GM23338 (cell line): Measurements from ENCODE around the gene ASPM. TPM values are rescaled to one million over a fixed set of nuclear protein-coding genes. Genes with fewer than 3 reads are reported as not detected.

Experiments
- ATAC-seq: fragments of 200-7000 bp; cut with Tn5 transposase; 3 replicates; pipeline ENCODE4 v1.9.1; 2020
- DNase-seq: peaks from one replicate; pipeline ENCODE4 v3.0.0-alpha.2; 2015; ENCODE audit warnings: low spot score
- H2AFZ ChIP-seq: fragments of 200-600 bp; sonication (generic); 2 replicates; pipeline ENCODE4 v1.8.0; 2016; ENCODE audit warnings: antibody characterized with exemption, mild to moderate bottlenecking, moderate library complexity
- H3F3A ChIP-seq: fragments of 200-600 bp; sonication (generic); replicated peaks from 2 replicates; pipeline ENCODE4 v1.8.0; 2017; ENCODE audit warnings: antibody characterized with exemption, mixed run types, low read depth
- H3K27ac ChIP-seq: fragments of 200-600 bp; sonication (generic); 2 replicates; pipeline ENCODE4 v1.6.1; 2016; ENCODE audit warnings: low read depth
- H3K27me3 ChIP-seq: fragments of 200-600 bp; sonication (generic); 2 replicates; pipeline ENCODE4 v1.8.0; 2016; ENCODE audit warnings: mild to moderate bottlenecking, mixed run types, moderate library complexity; ENCODE audit not compliant: insufficient read depth
- H3K36me3 ChIP-seq: fragments of 200-600 bp; sonication (generic); 2 replicates; pipeline ENCODE4 v1.8.0; 2016; ENCODE audit warnings: mild to moderate bottlenecking; ENCODE audit not compliant: insufficient read depth
- H3K4me1 ChIP-seq: fragments of 200-600 bp; sonication (generic); 2 replicates; pipeline ENCODE4 v1.8.0; 2016; ENCODE audit warnings: mild to moderate bottlenecking, moderate library complexity; ENCODE audit not compliant: insufficient read depth
- H3K4me2 ChIP-seq: fragments of 200-600 bp; sonication (generic); 2 replicates; pipeline ENCODE4 v1.7.1; 2017; ENCODE audit warnings: mixed run types
- H3K4me3 ChIP-seq: fragments of 200-600 bp; sonication (generic); 2 replicates; pipeline ENCODE4 v1.6.1; 2016; ENCODE audit warnings: mixed run types
- H3K79me2 ChIP-seq: fragments of 200-600 bp; sonication (generic); replicated peaks from 2 replicates; pipeline ENCODE4 v1.8.0; 2017; ENCODE audit warnings: mild to moderate bottlenecking; ENCODE audit not compliant: insufficient read depth
- H3K9me2 ChIP-seq: fragments of 200-600 bp; sonication (generic); 2 replicates; pipeline ENCODE4 v1.8.0; 2017; ENCODE audit not compliant: insufficient read depth
- H4K20me1 ChIP-seq: fragments of 200-600 bp; sonication (generic); replicated peaks from 2 replicates; pipeline ENCODE4 v1.8.0; 2017; ENCODE audit warnings: mild to moderate bottlenecking; ENCODE audit not compliant: insufficient read depth
- H3K27ac Mint-ChIP-seq: 2 replicates; pipeline ENCODE4 v1.8.0; 2020; ENCODE audit warnings: inconsistent platforms, mild to moderate bottlenecking, moderate library complexity, mixed read lengths
- H3K27me3 Mint-ChIP-seq: 3 replicates; pipeline ENCODE4 v1.8.0; 2022; ENCODE audit warnings: low read depth, mild to moderate bottlenecking, moderate library complexity, mixed read lengths, inconsistent platforms; ENCODE audit not compliant: insufficient read depth, poor library complexity
- H3K36me3 Mint-ChIP-seq: 3 replicates; pipeline ENCODE4 v1.8.0; 2021; ENCODE audit warnings: low read depth, mild to moderate bottlenecking, inconsistent platforms, moderate library complexity, mixed read lengths
- H3K4me1 Mint-ChIP-seq: 3 replicates; pipeline ENCODE4 v1.8.0; 2020; ENCODE audit warnings: mild to moderate bottlenecking, inconsistent platforms, mixed read lengths
- H3K4me3 Mint-ChIP-seq: 3 replicates; pipeline ENCODE4 v1.8.0; 2021; ENCODE audit warnings: moderate library complexity, mild to moderate bottlenecking, inconsistent platforms, mixed read lengths
- H3K9me3 Mint-ChIP-seq: 3 replicates; pipeline ENCODE4 v1.8.0; 2020; ENCODE audit warnings: moderate library complexity, mild to moderate bottlenecking, inconsistent platforms, mixed read lengths
- CREB1 ChIP-seq: fragments of 250-450 bp; sonication (Bioruptor Pico); IDR thresholded peaks from 2 replicates; pipeline ENCODE4 v1.5.0; 2020; ENCODE audit warnings: low read depth, mild to moderate bottlenecking, moderate library complexity
- EZH2 ChIP-seq: fragments of 200-600 bp; sonication (generic); IDR thresholded peaks from one replicate; pipeline ENCODE4 v1.8.0; 2017; ENCODE audit warnings: antibody characterized with exemption, mild to moderate bottlenecking, low read depth; ENCODE audit not compliant: unreplicated experiment
- EZH2phosphoT487 ChIP-seq: fragments of 200-600 bp; sonication (generic); IDR thresholded peaks from one replicate; pipeline ENCODE4 v1.8.1; 2018; ENCODE audit warnings: antibody characterized with exemption; ENCODE audit not compliant: unreplicated experiment
- JUNB ChIP-seq: IDR thresholded peaks from one replicate; pipeline ENCODE4 v1.6.1; 2016; ENCODE audit warnings: antibody characterized with exemption; ENCODE audit not compliant: unreplicated experiment
- NANOG ChIP-seq: IDR thresholded peaks from 2 replicates; pipeline ENCODE4 v1.6.1; 2016; ENCODE audit warnings: antibody characterized with exemption, borderline replicate concordance
- POLR2AphosphoS5 ChIP-seq: IDR thresholded peaks from 2 replicates; pipeline ENCODE4 v1.6.1; 2016; ENCODE audit warnings: antibody characterized with exemption, low read depth
- STAT1 ChIP-seq: IDR thresholded peaks from one replicate; pipeline ENCODE4 v1.6.1; 2016; ENCODE audit warnings: antibody characterized with exemption; ENCODE audit not compliant: unreplicated experiment
- ZNF114 ChIP-seq: fragments of 250-450 bp; sonication (Bioruptor Pico); IDR thresholded peaks from 2 replicates; pipeline ENCODE4 v1.5.0; 2020; ENCODE audit warnings: mild to moderate bottlenecking, moderate library complexity
- ZNF331 ChIP-seq: fragments of 250-450 bp; sonication (Bioruptor Pico); IDR thresholded peaks from 2 replicates; pipeline ENCODE4 v1.5.0; 2020; ENCODE audit warnings: low read depth, mild to moderate bottlenecking, moderate library complexity
- polyA plus RNA-seq: library from polyadenylated mRNA; unstranded; fragments of >200 nt; fragmentation: Nextera tagmentation; extraction: Ambion mirVana; gene quantifications from 2 replicates; pipeline ENCODE4 v1.2.1, GENCODE V29; 2016
- total RNA-seq: library from RNA; depleted of rRNA; stranded (reverse); fragments of >200 nt; shearing (Covaris generic); gene quantifications from 2 replicates; pipeline ENCODE4 v1.2.3, GENCODE V29; 2014
- TF ChIP-seq, protein P1 (sequence below): IDR thresholded peaks from 2 replicates; pipeline ENCODE4 v1.6.1; 2016; ENCODE audit warnings: antibody characterized with exemption
- TF ChIP-seq, protein P2 (sequence below): IDR thresholded peaks from one replicate; pipeline ENCODE4 v1.6.1; 2018; ENCODE audit warnings: antibody characterized with exemption; ENCODE audit not compliant: unreplicated experiment
- TF ChIP-seq, protein P3 (sequence below), 2 experiments: fragments of 200-600 bp in 1 of 2; sonication (generic) in 1 of 2; conservative IDR thresholded peaks; 2 replicates each; pipeline versions ENCODE4 v1.5.1 to v1.6.1; 2016 to 2017; ENCODE audit warnings: antibody characterized with exemption in 2 of 2, low read depth in 2 of 2, mild to moderate bottlenecking in 2 of 2, moderate library complexity in 1 of 2
- TF ChIP-seq, protein P4 (sequence below): fragments of 250-450 bp; sonication (Bioruptor Pico); IDR thresholded peaks from 2 replicates; pipeline ENCODE4 v1.5.0; 2020; ENCODE audit warnings: mild to moderate bottlenecking, moderate library complexity

The ASPM gene
- total and polyA plus RNA-seq, 2 experiments from 2014 or later: 36.8 to 64.9 TPM

DNA sequence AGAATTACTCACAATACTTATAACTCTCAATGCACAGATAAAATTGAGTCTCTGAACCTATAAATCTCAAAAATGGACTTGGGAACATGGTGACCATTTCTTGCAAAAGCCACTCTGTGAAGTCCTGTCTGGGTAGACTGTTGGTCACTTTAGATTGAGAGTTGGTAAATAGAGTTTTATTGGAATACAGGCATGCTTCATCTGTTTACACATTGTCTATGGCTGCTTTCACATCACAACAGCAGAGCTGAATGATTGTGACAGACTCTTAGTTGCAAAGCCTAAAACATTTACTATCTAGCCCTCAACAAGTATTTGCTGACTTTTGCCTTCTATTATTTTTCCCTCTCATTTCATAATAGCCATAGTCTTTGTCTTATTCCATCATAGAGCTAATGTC, 24.1 kb upstream of the ASPM start:
- Histone ChIP-seq H3K27me3 (no peaks in the 10 kb centered on the region), H3K9me2 (no peaks in the 10 kb centered on the region), H3K27ac (no peak overlapping the region), H4K20me1 (no peaks in the 10 kb centered on the region; the same call in 1 of the 2 replicates), H3K4me1 (no peaks in the 10 kb centered on the region), H3K79me2 (no peaks in the 10 kb centered on the region), H3F3A (no peaks in the 10 kb centered on the region), H2AFZ (no peak overlapping the region), H3K4me2 (no peak overlapping the region), H3K4me3 (no peak overlapping the region), H3K36me3 (no peaks in the 10 kb centered on the region)
- H3K4me1 Mint-ChIP-seq: no peaks in the 10 kb centered on the region
- peaks cover 8% of the 10 kb centered on the region; the same call in 2 of the 3 replicates for H3K36me3 Mint-ChIP-seq
- H3K27ac Mint-ChIP-seq: no peak overlapping the region
- no peaks in the 10 kb centered on the region for H3K27me3 Mint-ChIP-seq
- H3K4me3 Mint-ChIP-seq: no peak overlapping the region
- no peaks in the 10 kb centered on the region for H3K9me3 Mint-ChIP-seq
- DNase-seq: no peak
- TF ChIP-seq POLR2AphosphoS5 (no peak), ZNF114 (CRISPR knock-in tag) (no peak), NANOG (no peak), JUNB (no peak), EZH2phosphoT487 (no peak), EZH2 (no peak), ZNF331 (CRISPR knock-in tag) (no peak), CREB1 (CRISPR knock-in tag) (no peak), STAT1 (no peak)
- TF ChIP-seq, protein P1, sequence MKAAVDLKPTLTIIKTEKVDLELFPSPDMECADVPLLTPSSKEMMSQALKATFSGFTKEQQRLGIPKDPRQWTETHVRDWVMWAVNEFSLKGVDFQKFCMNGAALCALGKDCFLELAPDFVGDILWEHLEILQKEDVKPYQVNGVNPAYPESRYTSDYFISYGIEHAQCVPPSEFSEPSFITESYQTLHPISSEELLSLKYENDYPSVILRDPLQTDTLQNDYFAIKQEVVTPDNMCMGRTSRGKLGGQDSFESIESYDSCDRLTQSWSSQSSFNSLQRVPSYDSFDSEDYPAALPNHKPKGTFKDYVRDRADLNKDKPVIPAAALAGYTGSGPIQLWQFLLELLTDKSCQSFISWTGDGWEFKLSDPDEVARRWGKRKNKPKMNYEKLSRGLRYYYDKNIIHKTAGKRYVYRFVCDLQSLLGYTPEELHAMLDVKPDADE: no peak
- TF ChIP-seq, protein P2, sequence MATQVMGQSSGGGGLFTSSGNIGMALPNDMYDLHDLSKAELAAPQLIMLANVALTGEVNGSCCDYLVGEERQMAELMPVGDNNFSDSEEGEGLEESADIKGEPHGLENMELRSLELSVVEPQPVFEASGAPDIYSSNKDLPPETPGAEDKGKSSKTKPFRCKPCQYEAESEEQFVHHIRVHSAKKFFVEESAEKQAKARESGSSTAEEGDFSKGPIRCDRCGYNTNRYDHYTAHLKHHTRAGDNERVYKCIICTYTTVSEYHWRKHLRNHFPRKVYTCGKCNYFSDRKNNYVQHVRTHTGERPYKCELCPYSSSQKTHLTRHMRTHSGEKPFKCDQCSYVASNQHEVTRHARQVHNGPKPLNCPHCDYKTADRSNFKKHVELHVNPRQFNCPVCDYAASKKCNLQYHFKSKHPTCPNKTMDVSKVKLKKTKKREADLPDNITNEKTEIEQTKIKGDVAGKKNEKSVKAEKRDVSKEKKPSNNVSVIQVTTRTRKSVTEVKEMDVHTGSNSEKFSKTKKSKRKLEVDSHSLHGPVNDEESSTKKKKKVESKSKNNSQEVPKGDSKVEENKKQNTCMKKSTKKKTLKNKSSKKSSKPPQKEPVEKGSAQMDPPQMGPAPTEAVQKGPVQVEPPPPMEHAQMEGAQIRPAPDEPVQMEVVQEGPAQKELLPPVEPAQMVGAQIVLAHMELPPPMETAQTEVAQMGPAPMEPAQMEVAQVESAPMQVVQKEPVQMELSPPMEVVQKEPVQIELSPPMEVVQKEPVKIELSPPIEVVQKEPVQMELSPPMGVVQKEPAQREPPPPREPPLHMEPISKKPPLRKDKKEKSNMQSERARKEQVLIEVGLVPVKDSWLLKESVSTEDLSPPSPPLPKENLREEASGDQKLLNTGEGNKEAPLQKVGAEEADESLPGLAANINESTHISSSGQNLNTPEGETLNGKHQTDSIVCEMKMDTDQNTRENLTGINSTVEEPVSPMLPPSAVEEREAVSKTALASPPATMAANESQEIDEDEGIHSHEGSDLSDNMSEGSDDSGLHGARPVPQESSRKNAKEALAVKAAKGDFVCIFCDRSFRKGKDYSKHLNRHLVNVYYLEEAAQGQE: no peak
- TF ChIP-seq, protein P3, sequence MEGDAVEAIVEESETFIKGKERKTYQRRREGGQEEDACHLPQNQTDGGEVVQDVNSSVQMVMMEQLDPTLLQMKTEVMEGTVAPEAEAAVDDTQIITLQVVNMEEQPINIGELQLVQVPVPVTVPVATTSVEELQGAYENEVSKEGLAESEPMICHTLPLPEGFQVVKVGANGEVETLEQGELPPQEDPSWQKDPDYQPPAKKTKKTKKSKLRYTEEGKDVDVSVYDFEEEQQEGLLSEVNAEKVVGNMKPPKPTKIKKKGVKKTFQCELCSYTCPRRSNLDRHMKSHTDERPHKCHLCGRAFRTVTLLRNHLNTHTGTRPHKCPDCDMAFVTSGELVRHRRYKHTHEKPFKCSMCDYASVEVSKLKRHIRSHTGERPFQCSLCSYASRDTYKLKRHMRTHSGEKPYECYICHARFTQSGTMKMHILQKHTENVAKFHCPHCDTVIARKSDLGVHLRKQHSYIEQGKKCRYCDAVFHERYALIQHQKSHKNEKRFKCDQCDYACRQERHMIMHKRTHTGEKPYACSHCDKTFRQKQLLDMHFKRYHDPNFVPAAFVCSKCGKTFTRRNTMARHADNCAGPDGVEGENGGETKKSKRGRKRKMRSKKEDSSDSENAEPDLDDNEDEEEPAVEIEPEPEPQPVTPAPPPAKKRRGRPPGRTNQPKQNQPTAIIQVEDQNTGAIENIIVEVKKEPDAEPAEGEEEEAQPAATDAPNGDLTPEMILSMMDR (conservative IDR thresholded peaks at IDR 0.05; ENCODE audit: low read depth in 2 of 2): no peak
- TF ChIP-seq, protein P4, sequence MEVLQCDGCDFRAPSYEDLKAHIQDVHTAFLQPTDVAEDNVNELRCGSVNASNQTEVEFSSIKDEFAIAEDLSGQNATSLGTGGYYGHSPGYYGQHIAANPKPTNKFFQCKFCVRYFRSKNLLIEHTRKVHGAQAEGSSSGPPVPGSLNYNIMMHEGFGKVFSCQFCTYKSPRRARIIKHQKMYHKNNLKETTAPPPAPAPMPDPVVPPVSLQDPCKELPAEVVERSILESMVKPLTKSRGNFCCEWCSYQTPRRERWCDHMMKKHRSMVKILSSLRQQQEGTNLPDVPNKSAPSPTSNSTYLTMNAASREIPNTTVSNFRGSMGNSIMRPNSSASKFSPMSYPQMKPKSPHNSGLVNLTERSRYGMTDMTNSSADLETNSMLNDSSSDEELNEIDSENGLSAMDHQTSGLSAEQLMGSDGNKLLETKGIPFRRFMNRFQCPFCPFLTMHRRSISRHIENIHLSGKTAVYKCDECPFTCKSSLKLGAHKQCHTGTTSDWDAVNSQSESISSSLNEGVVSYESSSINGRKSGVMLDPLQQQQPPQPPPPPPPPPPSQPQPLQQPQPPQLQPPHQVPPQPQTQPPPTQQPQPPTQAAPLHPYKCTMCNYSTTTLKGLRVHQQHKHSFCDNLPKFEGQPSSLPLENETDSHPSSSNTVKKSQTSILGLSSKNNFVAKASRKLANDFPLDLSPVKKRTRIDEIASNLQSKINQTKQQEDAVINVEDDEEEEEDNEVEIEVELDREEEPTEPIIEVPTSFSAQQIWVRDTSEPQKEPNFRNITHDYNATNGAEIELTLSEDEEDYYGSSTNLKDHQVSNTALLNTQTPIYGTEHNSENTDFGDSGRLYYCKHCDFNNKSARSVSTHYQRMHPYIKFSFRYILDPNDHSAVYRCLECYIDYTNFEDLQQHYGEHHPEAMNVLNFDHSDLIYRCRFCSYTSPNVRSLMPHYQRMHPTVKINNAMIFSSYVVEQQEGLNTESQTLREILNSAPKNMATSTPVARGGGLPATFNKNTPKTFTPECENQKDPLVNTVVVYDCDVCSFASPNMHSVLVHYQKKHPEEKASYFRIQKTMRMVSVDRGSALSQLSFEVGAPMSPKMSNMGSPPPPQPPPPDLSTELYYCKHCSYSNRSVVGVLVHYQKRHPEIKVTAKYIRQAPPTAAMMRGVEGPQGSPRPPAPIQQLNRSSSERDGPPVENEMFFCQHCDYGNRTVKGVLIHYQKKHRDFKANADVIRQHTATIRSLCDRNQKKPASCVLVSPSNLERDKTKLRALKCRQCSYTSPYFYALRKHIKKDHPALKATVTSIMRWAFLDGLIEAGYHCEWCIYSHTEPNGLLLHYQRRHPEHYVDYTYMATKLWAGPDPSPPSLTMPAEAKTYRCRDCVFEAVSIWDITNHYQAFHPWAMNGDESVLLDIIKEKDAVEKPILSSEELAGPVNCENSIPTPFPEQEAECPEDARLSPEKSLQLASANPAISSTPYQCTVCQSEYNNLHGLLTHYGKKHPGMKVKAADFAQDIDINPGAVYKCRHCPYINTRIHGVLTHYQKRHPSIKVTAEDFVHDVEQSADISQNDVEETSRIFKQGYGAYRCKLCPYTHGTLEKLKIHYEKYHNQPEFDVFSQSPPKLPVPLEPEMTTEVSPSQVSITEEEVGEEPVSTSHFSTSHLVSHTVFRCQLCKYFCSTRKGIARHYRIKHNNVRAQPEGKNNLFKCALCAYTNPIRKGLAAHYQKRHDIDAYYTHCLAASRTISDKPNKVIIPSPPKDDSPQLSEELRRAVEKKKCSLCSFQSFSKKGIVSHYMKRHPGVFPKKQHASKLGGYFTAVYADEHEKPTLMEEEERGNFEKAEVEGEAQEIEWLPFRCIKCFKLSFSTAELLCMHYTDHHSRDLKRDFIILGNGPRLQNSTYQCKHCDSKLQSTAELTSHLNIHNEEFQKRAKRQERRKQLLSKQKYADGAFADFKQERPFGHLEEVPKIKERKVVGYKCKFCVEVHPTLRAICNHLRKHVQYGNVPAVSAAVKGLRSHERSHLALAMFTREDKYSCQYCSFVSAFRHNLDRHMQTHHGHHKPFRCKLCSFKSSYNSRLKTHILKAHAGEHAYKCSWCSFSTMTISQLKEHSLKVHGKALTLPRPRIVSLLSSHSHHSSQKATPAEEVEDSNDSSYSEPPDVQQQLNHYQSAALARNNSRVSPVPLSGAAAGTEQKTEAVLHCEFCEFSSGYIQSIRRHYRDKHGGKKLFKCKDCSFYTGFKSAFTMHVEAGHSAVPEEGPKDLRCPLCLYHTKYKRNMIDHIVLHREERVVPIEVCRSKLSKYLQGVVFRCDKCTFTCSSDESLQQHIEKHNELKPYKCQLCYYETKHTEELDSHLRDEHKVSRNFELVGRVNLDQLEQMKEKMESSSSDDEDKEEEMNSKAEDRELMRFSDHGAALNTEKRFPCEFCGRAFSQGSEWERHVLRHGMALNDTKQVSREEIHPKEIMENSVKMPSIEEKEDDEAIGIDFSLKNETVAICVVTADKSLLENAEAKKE (CRISPR knock-in tag): no peak
- ATAC-seq: no peak
